Liver (tissue), 3 donors: ENCODE measurements around the gene RFWD3.

Experiments used
- CTCF ChIP-seq: fragments of 150-350 bp; IDR thresholded peaks from 2 replicates; pipeline ENCODE4 v1.5.1; 2017; ENCODE audit warnings: improper control_type of control experiment, low read depth, low read length; ENCODE audit not compliant: missing input control
- EGR1 ChIP-seq, 2 donors: IDR thresholded peaks; 2 replicates each; pipeline ENCODE4 v1.6.1; 2016 to 2018; ENCODE audit warnings: antibody characterized with exemption in 2 of 2, low read depth in 2 of 2
- GABPA ChIP-seq, 2 donors: IDR thresholded peaks in 1 of 2; conservative IDR thresholded peaks in 1 of 2; 2 replicates each; pipeline ENCODE4 v1.6.1; 2016; ENCODE audit warnings: antibody characterized with exemption in 2 of 2, mild to moderate bottlenecking in 1 of 2, moderate library complexity in 1 of 2
- HNF4G ChIP-seq: IDR thresholded peaks from 2 replicates; pipeline ENCODE4 v1.6.1; 2016; ENCODE audit warnings: antibody characterized with exemption
- MAX ChIP-seq: IDR thresholded peaks from 2 replicates; pipeline ENCODE4 v1.6.1; 2016; ENCODE audit warnings: antibody characterized with exemption
- NR2F2 ChIP-seq: IDR thresholded peaks from 2 replicates; pipeline ENCODE4 v1.6.1; 2016; ENCODE audit warnings: antibody characterized with exemption
- RAD21 ChIP-seq, 2 donors: IDR thresholded peaks; 2 replicates each; pipeline ENCODE4 v1.6.1; 2016; ENCODE audit warnings: antibody characterized with exemption in 2 of 2, mild to moderate bottlenecking in 2 of 2
- REST ChIP-seq: IDR thresholded peaks from 2 replicates; pipeline ENCODE4 v1.6.1; 2016; ENCODE audit warnings: antibody characterized with exemption, mild to moderate bottlenecking
- SP1 ChIP-seq: IDR thresholded peaks from 2 replicates; pipeline ENCODE4 v1.6.1; 2018; ENCODE audit warnings: antibody characterized with exemption, mild to moderate bottlenecking
- TAF1 ChIP-seq: conservative IDR thresholded peaks from 2 replicates; pipeline ENCODE4 v1.6.1; 2016; ENCODE audit warnings: antibody characterized with exemption, mild to moderate bottlenecking
- YY1 ChIP-seq: IDR thresholded peaks from 2 replicates; pipeline ENCODE4 v1.6.1; 2016; ENCODE audit warnings: antibody characterized with exemption, mild to moderate bottlenecking
- donor health status: healthy.
- donor health status: healthy.

GRCh38 chr16:74596586-74596985 is 70.1 kb downstream of the RFWD3 start:
- TF ChIP-seq CTCF (no peak), EGR1 (IDR thresholded peaks at IDR 0.05; ENCODE audit: low read depth in 2 of 2) (no peak), YY1 (no peak), SP1 (no peak), HNF4G (no peak), MAX (no peak), RAD21 (IDR thresholded peaks at IDR 0.05) (no peak), REST (no peak), NR2F2 (no peak), TAF1 (no peak), GABPA (IDR thresholded peaks at IDR 0.05 in 1 of 2, conservative IDR thresholded peaks at IDR 0.05 in 1 of 2) (no peak)
